GM23338 (cell line): Measurements from ENCODE around the gene MYLK3. TPM values are rescaled to one million over a fixed set of nuclear protein-coding genes. Genes with fewer than 3 reads are reported as not detected.

Experiments used
- ATAC-seq: fragments of 200-7000 bp; cut with Tn5 transposase; 3 replicates; pipeline ENCODE4 v1.9.1; 2020
- DNase-seq: peaks from one replicate; pipeline ENCODE4 v3.0.0-alpha.2; 2015; ENCODE audit warnings: low spot score
- H2AFZ ChIP-seq: fragments of 200-600 bp; sonication (generic); 2 replicates; pipeline ENCODE4 v1.8.0; 2016; ENCODE audit warnings: antibody characterized with exemption, mild to moderate bottlenecking, moderate library complexity
- H3F3A ChIP-seq: fragments of 200-600 bp; sonication (generic); replicated peaks from 2 replicates; pipeline ENCODE4 v1.8.0; 2017; ENCODE audit warnings: antibody characterized with exemption, mixed run types, low read depth
- H3K27ac ChIP-seq: fragments of 200-600 bp; sonication (generic); 2 replicates; pipeline ENCODE4 v1.6.1; 2016; ENCODE audit warnings: low read depth
- H3K27me3 ChIP-seq: fragments of 200-600 bp; sonication (generic); 2 replicates; pipeline ENCODE4 v1.8.0; 2016; ENCODE audit warnings: mild to moderate bottlenecking, mixed run types, moderate library complexity; ENCODE audit not compliant: insufficient read depth
- H3K36me3 ChIP-seq: fragments of 200-600 bp; sonication (generic); 2 replicates; pipeline ENCODE4 v1.8.0; 2016; ENCODE audit warnings: mild to moderate bottlenecking; ENCODE audit not compliant: insufficient read depth
- H3K4me1 ChIP-seq: fragments of 200-600 bp; sonication (generic); 2 replicates; pipeline ENCODE4 v1.8.0; 2016; ENCODE audit warnings: mild to moderate bottlenecking, moderate library complexity; ENCODE audit not compliant: insufficient read depth
- H3K4me2 ChIP-seq: fragments of 200-600 bp; sonication (generic); 2 replicates; pipeline ENCODE4 v1.7.1; 2017; ENCODE audit warnings: mixed run types
- H3K4me3 ChIP-seq: fragments of 200-600 bp; sonication (generic); 2 replicates; pipeline ENCODE4 v1.6.1; 2016; ENCODE audit warnings: mixed run types
- H3K79me2 ChIP-seq: fragments of 200-600 bp; sonication (generic); replicated peaks from 2 replicates; pipeline ENCODE4 v1.8.0; 2017; ENCODE audit warnings: mild to moderate bottlenecking; ENCODE audit not compliant: insufficient read depth
- H3K9me2 ChIP-seq: fragments of 200-600 bp; sonication (generic); 2 replicates; pipeline ENCODE4 v1.8.0; 2017; ENCODE audit not compliant: insufficient read depth
- H4K20me1 ChIP-seq: fragments of 200-600 bp; sonication (generic); replicated peaks from 2 replicates; pipeline ENCODE4 v1.8.0; 2017; ENCODE audit warnings: mild to moderate bottlenecking; ENCODE audit not compliant: insufficient read depth
- H3K27ac Mint-ChIP-seq: 2 replicates; pipeline ENCODE4 v1.8.0; 2020; ENCODE audit warnings: inconsistent platforms, mild to moderate bottlenecking, moderate library complexity, mixed read lengths
- H3K27me3 Mint-ChIP-seq: 3 replicates; pipeline ENCODE4 v1.8.0; 2022; ENCODE audit warnings: low read depth, mild to moderate bottlenecking, moderate library complexity, mixed read lengths, inconsistent platforms; ENCODE audit not compliant: insufficient read depth, poor library complexity
- H3K36me3 Mint-ChIP-seq: 3 replicates; pipeline ENCODE4 v1.8.0; 2021; ENCODE audit warnings: low read depth, mild to moderate bottlenecking, inconsistent platforms, moderate library complexity, mixed read lengths
- H3K4me1 Mint-ChIP-seq: 3 replicates; pipeline ENCODE4 v1.8.0; 2020; ENCODE audit warnings: mild to moderate bottlenecking, inconsistent platforms, mixed read lengths
- H3K4me3 Mint-ChIP-seq: 3 replicates; pipeline ENCODE4 v1.8.0; 2021; ENCODE audit warnings: moderate library complexity, mild to moderate bottlenecking, inconsistent platforms, mixed read lengths
- H3K9me3 Mint-ChIP-seq: 3 replicates; pipeline ENCODE4 v1.8.0; 2020; ENCODE audit warnings: moderate library complexity, mild to moderate bottlenecking, inconsistent platforms, mixed read lengths
- CREB1 ChIP-seq: fragments of 250-450 bp; sonication (Bioruptor Pico); IDR thresholded peaks from 2 replicates; pipeline ENCODE4 v1.5.0; 2020; ENCODE audit warnings: low read depth, mild to moderate bottlenecking, moderate library complexity
- CTCF ChIP-seq, 2 experiments: fragments of 200-600 bp in 1 of 2; sonication (generic) in 1 of 2; conservative IDR thresholded peaks; 2 replicates each; pipeline versions ENCODE4 v1.5.1 to v1.6.1; 2016 to 2017; ENCODE audit warnings: antibody characterized with exemption in 2 of 2, low read depth in 2 of 2, mild to moderate bottlenecking in 2 of 2, moderate library complexity in 1 of 2
- EZH2 ChIP-seq: fragments of 200-600 bp; sonication (generic); IDR thresholded peaks from one replicate; pipeline ENCODE4 v1.8.0; 2017; ENCODE audit warnings: antibody characterized with exemption, mild to moderate bottlenecking, low read depth; ENCODE audit not compliant: unreplicated experiment
- EZH2phosphoT487 ChIP-seq: fragments of 200-600 bp; sonication (generic); IDR thresholded peaks from one replicate; pipeline ENCODE4 v1.8.1; 2018; ENCODE audit warnings: antibody characterized with exemption; ENCODE audit not compliant: unreplicated experiment
- JUNB ChIP-seq: IDR thresholded peaks from one replicate; pipeline ENCODE4 v1.6.1; 2016; ENCODE audit warnings: antibody characterized with exemption; ENCODE audit not compliant: unreplicated experiment
- NANOG ChIP-seq: IDR thresholded peaks from 2 replicates; pipeline ENCODE4 v1.6.1; 2016; ENCODE audit warnings: antibody characterized with exemption, borderline replicate concordance
- POLR2AphosphoS5 ChIP-seq: IDR thresholded peaks from 2 replicates; pipeline ENCODE4 v1.6.1; 2016; ENCODE audit warnings: antibody characterized with exemption, low read depth
- REST ChIP-seq: IDR thresholded peaks from one replicate; pipeline ENCODE4 v1.6.1; 2018; ENCODE audit warnings: antibody characterized with exemption; ENCODE audit not compliant: unreplicated experiment
- STAT1 ChIP-seq: IDR thresholded peaks from one replicate; pipeline ENCODE4 v1.6.1; 2016; ENCODE audit warnings: antibody characterized with exemption; ENCODE audit not compliant: unreplicated experiment
- ZNF114 ChIP-seq: fragments of 250-450 bp; sonication (Bioruptor Pico); IDR thresholded peaks from 2 replicates; pipeline ENCODE4 v1.5.0; 2020; ENCODE audit warnings: mild to moderate bottlenecking, moderate library complexity
- ZNF331 ChIP-seq: fragments of 250-450 bp; sonication (Bioruptor Pico); IDR thresholded peaks from 2 replicates; pipeline ENCODE4 v1.5.0; 2020; ENCODE audit warnings: low read depth, mild to moderate bottlenecking, moderate library complexity
- ZNF462 ChIP-seq: fragments of 250-450 bp; sonication (Bioruptor Pico); IDR thresholded peaks from 2 replicates; pipeline ENCODE4 v1.5.0; 2020; ENCODE audit warnings: mild to moderate bottlenecking, moderate library complexity
- polyA plus RNA-seq: library from polyadenylated mRNA; unstranded; fragments of >200 nt; fragmentation: Nextera tagmentation; extraction: Ambion mirVana; gene quantifications from 2 replicates; pipeline ENCODE4 v1.2.1, GENCODE V29; 2016
- total RNA-seq: library from RNA; depleted of rRNA; stranded (reverse); fragments of >200 nt; shearing (Covaris generic); gene quantifications from 2 replicates; pipeline ENCODE4 v1.2.3, GENCODE V29; 2014

Gene MYLK3
- total and polyA plus RNA-seq, 2 experiments from 2014 or later = 0.18 to 0.63 TPM

- TF ChIP-seq ZNF462 = no peak
Observed at GRCh38 chr16:46751381-46751780, 3.2 kb upstream of the MYLK3 start (continued).

- no peak for DNase-seq
- ATAC-seq = no peak
- no peak for TF ChIP-seq POLR2AphosphoS5
- no peak for TF ChIP-seq EZH2phosphoT487
- no peak for TF ChIP-seq JUNB
- TF ChIP-seq EZH2 = no peak
- TF ChIP-seq STAT1 = no peak
- no peak for TF ChIP-seq CREB1 (CRISPR knock-in tag)
- TF ChIP-seq ZNF331 = no peak
- TF ChIP-seq REST = no peak
- TF ChIP-seq NANOG = no peak
- no peak for TF ChIP-seq CTCF (conservative IDR thresholded peaks at IDR 0.05; ENCODE audit: low read depth in 2 of 2)
- no peak for TF ChIP-seq ZNF114 (CRISPR knock-in tag)
Observed at GRCh38 chr16:46748775-46749705, 896 bp upstream of the MYLK3 start.

More at GRCh38 chr16:46748775-46749705, 896 bp upstream of the MYLK3 start:
- no peak overlapping the region for H3K27ac Mint-ChIP-seq
- H3K36me3 Mint-ChIP-seq = no peaks in the 10 kb centered on the region; the same call in 2 of the 3 replicates
- H3F3A ChIP-seq = no peaks in the 10 kb centered on the region
- peaks cover 9% of the 10 kb centered on the region for H3K27me3 Mint-ChIP-seq
- 0 out of 2 replicates have a peak overlapping the region, but pooled peaks have one; percentile 5 for H3K4me2 ChIP-seq
- H3K4me3 Mint-ChIP-seq = no peak overlapping the region
- no peak overlapping the region; the same call in 1 of the 2 replicates for H2AFZ ChIP-seq
- no peaks in the 10 kb centered on the region for H3K27me3 ChIP-seq
- no peaks in the 10 kb centered on the region for H4K20me1 ChIP-seq
- no peaks in the 10 kb centered on the region for H3K36me3 ChIP-seq
- H3K4me1 Mint-ChIP-seq = peaks cover 24% of the 10 kb centered on the region
- no peak overlapping the region for H3K4me3 ChIP-seq
- H3K9me3 Mint-ChIP-seq = no peaks in the 10 kb centered on the region; the same call in 2 of the 3 replicates
- H3K9me2 ChIP-seq = peaks cover 8% of the 10 kb centered on the region; the same call in 1 of the 2 replicates
- peak overlapping the region; percentile 79; the same call in 1 of the 2 replicates for H3K27ac ChIP-seq
- no peaks in the 10 kb centered on the region for H3K79me2 ChIP-seq
- peaks cover 5% of the 10 kb centered on the region; the same call in 1 of the 2 replicates for H3K4me1 ChIP-seq
